HepG2 (cell line): ENCODE results near the gene GPR155. TPM values are rescaled to one million over a fixed set of nuclear protein-coding genes. Genes with fewer than 3 reads are reported as not detected.

Experiments used
- ATAC-seq: fragments of 200-7000 bp; cut with Tn5 transposase; 3 replicates; pipeline ENCODE4 v1.9.1; 2020; ENCODE audit warnings: mild to moderate bottlenecking, moderate library complexity
- BruUV-seq: library from RNA; stranded (reverse); fragments of 400-500 nt; replicated peaks from 2 replicates; lab custom pipeline; 2021; lab: Mats Ljungman, UMichigan
- CTCF ChIA-PET: fragments of 300-600 bp; formaldehyde crosslinking; extraction: SDS; loops from one replicate; lab custom pipeline; 2021; ENCODE audit warnings: low total read pairs, inconsistent platforms, low intra/inter-chr PET ratio; lab: Yijun Ruan, JAX
- POLR2A ChIA-PET: fragments of 350-600 bp; sonication (Branson Sonifier 250); formaldehyde crosslinking; loops from one replicate; lab custom pipeline; 2020; ENCODE audit warnings: antibody characterized with exemption, inconsistent platforms; lab: Yijun Ruan, JAX
- DNase-seq: peaks from one replicate; pipeline ENCODE4 v3.0.0-alpha.2; 2015; ENCODE audit warnings: low spot score
- FAIRE-seq: peaks from 3 replicates; lab custom pipeline; 2011; peaks lifted over from hg19 to GRCh38; lab: Jason Lieb, UNC
- H2AFZ ChIP-seq: one replicate; pipeline ENCODE4 v1.6.1; 2011; ENCODE audit warnings: low read length, inconsistent platforms
- H3K27ac ChIP-seq: fragments of 300-600 bp; 3 replicates; pipeline ENCODE4 v1.8.0; 2011; ENCODE audit warnings: mixed run types, mild to moderate bottlenecking, mixed read lengths, low read length, inconsistent platforms; ENCODE audit not compliant: insufficient read depth; ENCODE audit errors: extremely low read length
- H3K27me3 ChIP-seq, 2 experiments: fragments of 200-600 bp in 1 of 2; 2 replicates in 1 of 2; 3 replicates in 1 of 2; pipeline versions ENCODE4 v1.6.0 to v1.8.0; 2011; ENCODE audit warnings: low read length in 2 of 2, mild to moderate bottlenecking in 2 of 2, moderate library complexity in 2 of 2, inconsistent platforms in 1 of 2; ENCODE audit not compliant: insufficient read depth in 2 of 2, control insufficient read depth in 1 of 2
- H3K36me3 ChIP-seq, 2 experiments: fragments of 200-600 bp in 1 of 2; replicated peaks in 1 of 2; 2 replicates in 1 of 2; 3 replicates in 1 of 2; pipeline versions ENCODE4 v1.5.1 to v1.8.0; 2011; ENCODE audit warnings: low read length in 2 of 2, inconsistent platforms in 1 of 2; ENCODE audit not compliant: insufficient read depth in 2 of 2, control insufficient read depth in 1 of 2
- H3K4me1 ChIP-seq: 2 replicates; pipeline ENCODE4 v1.5.1; 2012; ENCODE audit warnings: low read length, inconsistent platforms; ENCODE audit not compliant: insufficient read depth
- H3K4me2 ChIP-seq: 2 replicates; pipeline ENCODE4 v1.6.0; 2011; ENCODE audit warnings: low read depth, low read length, inconsistent platforms
- H3K4me3 ChIP-seq, 3 experiments: fragments of 200-600 bp in 1 of 3; sonication (generic), shearing (Covaris generic) in 1 of 3; replicated peaks in 1 of 3; 2 replicates each; pipeline ENCODE4 v1.5.1; 2011 to 2016; ENCODE audit warnings: low read length in 3 of 3, inconsistent platforms in 2 of 3, low read depth in 2 of 3, mild to moderate bottlenecking in 2 of 3, control low read depth in 1 of 3, mixed read lengths in 1 of 3; ENCODE audit not compliant: insufficient read depth in 1 of 3
- H3K79me2 ChIP-seq: one replicate; pipeline ENCODE4 v1.6.1; 2011; ENCODE audit warnings: low read length, inconsistent platforms; ENCODE audit not compliant: insufficient read depth
- H3K9ac ChIP-seq: 2 replicates; pipeline ENCODE4 v1.6.0; 2011; ENCODE audit warnings: mild to moderate bottlenecking, low read depth, low read length, inconsistent platforms; ENCODE audit not compliant: insufficient read depth
- H3K9me3 ChIP-seq: 2 replicates; pipeline ENCODE4 v1.5.1; 2012; ENCODE audit warnings: mild to moderate bottlenecking, low read length
- H4K20me1 ChIP-seq: 2 replicates; pipeline ENCODE4 v1.6.0; 2011; ENCODE audit warnings: inconsistent platforms, mild to moderate bottlenecking, low read length, moderate library complexity; ENCODE audit not compliant: insufficient read depth
- ASH2L ChIP-seq: fragments of 300-600, 200-600 bp; sonication (generic); IDR thresholded peaks from 2 replicates; pipeline ENCODE4 v1.7.0; 2017; ENCODE audit warnings: low read depth, mild to moderate bottlenecking, moderate library complexity, mixed read lengths, low read length; ENCODE audit not compliant: insufficient read length
- ELF3 ChIP-seq: IDR thresholded peaks from 2 replicates; pipeline ENCODE4 v1.6.1; 2016; ENCODE audit warnings: missing genetic modification reagents, missing compliant biosample characterization
- SNRNP70 ChIP-seq: fragments of 200-400 bp; formaldehyde crosslinking; IDR thresholded peaks from 2 replicates; pipeline ENCODE4 v1.6.1; 2017; ENCODE audit warnings: mild to moderate bottlenecking, low read depth, low read length, moderate library complexity
- TBL1XR1 ChIP-seq: fragments of 150-350 bp; IDR thresholded peaks from 2 replicates; pipeline ENCODE4 v1.6.1; 2014; ENCODE audit warnings: borderline replicate concordance, low read length; ENCODE audit not compliant: partially characterized antibody
- ZFY ChIP-seq: sonication (generic); formaldehyde crosslinking; IDR thresholded peaks from 2 replicates; pipeline ENCODE4 v1.4.0; 2020; ENCODE audit warnings: missing genetic modification reagents
- ZKSCAN1 ChIP-seq: fragments of 150-350 bp; IDR thresholded peaks from 2 replicates; pipeline ENCODE4 v1.6.1; 2014; ENCODE audit warnings: low read length
- ZNF468 ChIP-seq: sonication (generic); formaldehyde crosslinking; IDR thresholded peaks from 2 replicates; pipeline ENCODE4 v1.8.0; 2022; ENCODE audit warnings: mild to moderate bottlenecking, moderate library complexity, missing genetic modification reagents
- ZNF564 ChIP-seq: sonication (generic); formaldehyde crosslinking; IDR thresholded peaks from 2 replicates; pipeline ENCODE4 v1.8.1; 2023; ENCODE audit warnings: mild to moderate bottlenecking, missing genetic modification reagents
- WGBS: methylation state at CpG from one replicate; pipeline ENCODE4 v1.1.6; 2017; ENCODE audit warnings: low lambda C conversion rate; 5-methylcytosine and 5-hydroxymethylcytosine counted together
- in situ Hi-C: cut with HindIII; loops from 2 replicates; pipeline ENCODE4 v1.10.0; 2017; ENCODE audit warnings: low pct_unique_long_range_greater_than_20kb; ENCODE audit not compliant: extremely low pct_ligation_motif_present
- intact Hi-C: fragments of 100-400 bp; cut with micrococcal nuclease; formaldehyde crosslinking; loops from one replicate; pipeline ENCODE4 v1.10.0; 2022; ENCODE audit not compliant: unreplicated experiment
- polyA plus RNA-seq, 8 experiments: library from polyadenylated mRNA; depleted of rRNA in 3 of 8; stranded (reverse) in 7 of 8; unstranded in 1 of 8; fragments of >200 nt; fragmentation: Illumina TruSeq in 4 of 8; extraction: Trizol in 4 of 8; gene quantifications; 2 replicates each; pipeline versions ENCODE4 v1.2.1 to v1.2.3, GENCODE V29; 2011 to 2016; ENCODE audit warnings: low read depth in 4 of 8, missing spikeins in 1 of 8, mixed read lengths in 1 of 8; ENCODE audit not compliant: insufficient read depth in 1 of 8
- total RNA-seq, 5 experiments: library from RNA; depleted of rRNA; stranded (reverse); fragments of >200 nt; fragmentation: Illumina TruSeq; extraction: Trizol; gene quantifications; 2 replicates each; pipeline ENCODE4 v1.2.3, GENCODE V29; 2016; ENCODE audit warnings: low read depth in 1 of 5
- TF ChIP-seq, protein P1 (sequence below): sonication (generic); formaldehyde crosslinking; IDR thresholded peaks from 2 replicates; pipeline ENCODE4 v1.9.0; 2021; ENCODE audit warnings: missing genetic modification reagents, mild to moderate bottlenecking, borderline replicate concordance
- TF ChIP-seq, protein P2 (sequence below): sonication (generic); formaldehyde crosslinking; IDR thresholded peaks from 2 replicates; pipeline ENCODE4 v1.8.0; 2022; ENCODE audit warnings: mild to moderate bottlenecking, missing genetic modification reagents
- TF ChIP-seq, protein P3 (sequence below): sonication (generic); formaldehyde crosslinking; IDR thresholded peaks from 2 replicates; pipeline ENCODE4 v1.5.0; 2020; ENCODE audit warnings: mild to moderate bottlenecking, missing genetic modification reagents

GPR155 gene
- total and polyA plus RNA-seq, 2 of the 13 experiments (the other 11 are each of a cell fraction or from before 2014, with no cell fraction given), result 0.15 to 0.49 TPM

DNA sequence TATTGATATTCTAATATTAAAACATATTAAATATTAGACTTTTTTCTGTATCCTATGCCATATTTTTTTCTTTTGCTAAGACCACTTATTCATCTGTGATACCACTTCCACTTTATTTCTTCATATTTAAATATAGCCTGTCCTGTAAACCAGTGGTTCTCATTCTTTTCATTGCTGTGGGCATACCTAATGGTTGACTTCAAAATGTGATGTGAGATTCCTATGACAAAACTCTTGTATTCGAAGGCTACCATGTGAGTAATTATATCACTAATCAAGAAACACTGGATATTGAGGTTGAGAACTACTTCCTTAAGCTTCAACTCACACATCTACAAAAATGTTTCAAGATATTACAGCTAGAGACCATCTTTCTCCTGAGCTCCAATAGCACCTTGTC lies 87.7 kb downstream of the GPR155 start:
- no peaks in the 10 kb centered on the region for H3K36me3 ChIP-seq
- TF ChIP-seq ZKSCAN1 (no peak), ZFY (CRISPR knock-in tag) (no peak), SNRNP70 (no peak), TBL1XR1 (no peak), ZNF564 (CRISPR knock-in tag) (no peak), ZNF468 (CRISPR knock-in tag) (no peak), ASH2L (no peak), ELF3 (CRISPR knock-in tag) (no peak)
- TF ChIP-seq, protein P1, sequence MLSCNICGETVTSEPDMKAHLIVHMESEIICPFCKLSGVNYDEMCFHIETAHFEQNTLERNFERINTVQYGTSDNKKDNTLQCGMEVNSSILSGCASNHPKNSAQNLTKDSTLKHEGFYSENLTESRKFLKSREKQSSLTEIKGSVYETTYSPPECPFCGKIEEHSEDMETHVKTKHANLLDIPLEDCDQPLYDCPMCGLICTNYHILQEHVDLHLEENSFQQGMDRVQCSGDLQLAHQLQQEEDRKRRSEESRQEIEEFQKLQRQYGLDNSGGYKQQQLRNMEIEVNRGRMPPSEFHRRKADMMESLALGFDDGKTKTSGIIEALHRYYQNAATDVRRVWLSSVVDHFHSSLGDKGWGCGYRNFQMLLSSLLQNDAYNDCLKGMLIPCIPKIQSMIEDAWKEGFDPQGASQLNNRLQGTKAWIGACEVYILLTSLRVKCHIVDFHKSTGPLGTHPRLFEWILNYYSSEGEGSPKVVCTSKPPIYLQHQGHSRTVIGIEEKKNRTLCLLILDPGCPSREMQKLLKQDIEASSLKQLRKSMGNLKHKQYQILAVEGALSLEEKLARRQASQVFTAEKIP (CRISPR knock-in tag), result no peak
- TF ChIP-seq, protein P2, sequence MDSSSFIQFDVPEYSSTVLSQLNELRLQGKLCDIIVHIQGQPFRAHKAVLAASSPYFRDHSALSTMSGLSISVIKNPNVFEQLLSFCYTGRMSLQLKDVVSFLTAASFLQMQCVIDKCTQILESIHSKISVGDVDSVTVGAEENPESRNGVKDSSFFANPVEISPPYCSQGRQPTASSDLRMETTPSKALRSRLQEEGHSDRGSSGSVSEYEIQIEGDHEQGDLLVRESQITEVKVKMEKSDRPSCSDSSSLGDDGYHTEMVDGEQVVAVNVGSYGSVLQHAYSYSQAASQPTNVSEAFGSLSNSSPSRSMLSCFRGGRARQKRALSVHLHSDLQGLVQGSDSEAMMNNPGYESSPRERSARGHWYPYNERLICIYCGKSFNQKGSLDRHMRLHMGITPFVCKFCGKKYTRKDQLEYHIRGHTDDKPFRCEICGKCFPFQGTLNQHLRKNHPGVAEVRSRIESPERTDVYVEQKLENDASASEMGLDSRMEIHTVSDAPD (CRISPR knock-in tag), result no peak
- TF ChIP-seq, protein P3, sequence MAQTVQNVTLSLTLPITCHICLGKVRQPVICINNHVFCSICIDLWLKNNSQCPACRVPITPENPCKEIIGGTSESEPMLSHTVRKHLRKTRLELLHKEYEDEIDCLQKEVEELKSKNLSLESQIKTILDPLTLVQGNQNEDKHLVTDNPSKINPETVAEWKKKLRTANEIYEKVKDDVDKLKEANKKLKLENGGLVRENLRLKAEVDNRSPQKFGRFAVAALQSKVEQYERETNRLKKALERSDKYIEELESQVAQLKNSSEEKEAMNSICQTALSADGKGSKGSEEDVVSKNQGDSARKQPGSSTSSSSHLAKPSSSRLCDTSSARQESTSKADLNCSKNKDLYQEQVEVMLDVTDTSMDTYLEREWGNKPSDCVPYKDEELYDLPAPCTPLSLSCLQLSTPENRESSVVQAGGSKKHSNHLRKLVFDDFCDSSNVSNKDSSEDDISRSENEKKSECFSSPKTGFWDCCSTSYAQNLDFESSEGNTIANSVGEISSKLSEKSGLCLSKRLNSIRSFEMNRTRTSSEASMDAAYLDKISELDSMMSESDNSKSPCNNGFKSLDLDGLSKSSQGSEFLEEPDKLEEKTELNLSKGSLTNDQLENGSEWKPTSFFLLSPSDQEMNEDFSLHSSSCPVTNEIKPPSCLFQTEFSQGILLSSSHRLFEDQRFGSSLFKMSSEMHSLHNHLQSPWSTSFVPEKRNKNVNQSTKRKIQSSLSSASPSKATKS (CRISPR knock-in tag), result no peak
- TF ChIP-seq, all 625 proteins: peak for 0
- peaks cover 12% of the 10 kb centered on the region for H3K4me1 ChIP-seq
- in situ Hi-C loops, result no loop called here
- FAIRE-seq, result no peak
- no peak overlapping the region for H3K4me2 ChIP-seq
- no peaks in the 10 kb centered on the region for H3K9me3 ChIP-seq
- ChIA-PET CTCF (no interaction called here), POLR2A (no interaction called here)
- H4K20me1 ChIP-seq, result no peaks in the 10 kb centered on the region
- intact Hi-C loops, result no loop called here
- BruUV-seq, result no TSS peak
- H3K4me3 ChIP-seq, result no peak overlapping the region
- no peak for ATAC-seq
- no peak overlapping the region for H3K9ac ChIP-seq
- DNase-seq, result no peak
- 75% methylated on average over 1 of the region's 1 CpG for WGBS
- peaks cover 13% of the 10 kb centered on the region for H3K79me2 ChIP-seq
- peaks cover 0 to 4% of the 10 kb centered on the region in 2 experiments; a peak in 1 of 5 replicates for H3K27me3 ChIP-seq
- no peak overlapping the region for H2AFZ ChIP-seq
- H3K27ac ChIP-seq, result no peak overlapping the region
